Astrocyte of the spinal cord (primary cell): ENCODE results near the gene LRRC4.

Experiments used
- DNase-seq: peaks from one replicate; pipeline ENCODE4 v3.0.0; 2011; ENCODE audit warnings: low read depth, low spot score
- H3K4me3 ChIP-seq: 2 replicates; pipeline ENCODE4 v1.5.1; 2011; ENCODE audit warnings: low read depth, mild to moderate bottlenecking, low read length, moderate library complexity
- CTCF ChIP-seq: IDR thresholded peaks from 2 replicates; pipeline ENCODE4 v1.5.1; 2012; ENCODE audit warnings: low read depth, mild to moderate bottlenecking, low read length, inconsistent platforms
- in situ Hi-C: cut with HindIII; loops from 2 replicates; pipeline ENCODE4 v1.10.0; 2017; ENCODE audit warnings: low sequenced_read_pairs

Gene LRRC4

GRCh38 chr7:127996253-127997071 lies 34.8 kb downstream of the LRRC4 start:
- no peak for TF ChIP-seq CTCF

GRCh38 chr7:127995881-127996215 lies 35.4 kb downstream of the LRRC4 start:
- in situ Hi-C loops: no loop called here
- DNase-seq: no peak
- no peak overlapping the region for H3K4me3 ChIP-seq
- no peak for TF ChIP-seq CTCF

More at GRCh38 chr7:127996253-127997071, 34.8 kb downstream of the LRRC4 start:
- in situ Hi-C loops: no loop called here
- no peak overlapping the region for H3K4me3 ChIP-seq
- no peak for DNase-seq

- peak; percentile 68 for DNase-seq
- in situ Hi-C loops: no loop called here
- H3K4me3 ChIP-seq: no peak overlapping the region
- no peak for TF ChIP-seq CTCF
These were observed 35.9 kb downstream of the LRRC4 start for GRCh38 chr7:127995156-127995880.

GRCh38 chr7:127993987-127994386 lies 37.2 kb downstream of the LRRC4 start:
- TF ChIP-seq CTCF: no peak
- in situ Hi-C loops: no loop called here

GRCh38 chr7:127993317-127993716 lies 37.9 kb downstream of the LRRC4 start:
- H3K4me3 ChIP-seq: no peak overlapping the region
- no peak for TF ChIP-seq CTCF
- DNase-seq: no peak
- in situ Hi-C loops: no loop called here

More at GRCh38 chr7:127993987-127994386, 37.2 kb downstream of the LRRC4 start:
- DNase-seq: no peak
- no peak overlapping the region for H3K4me3 ChIP-seq

GRCh38 chr7:127988751-127989150 lies 42.5 kb downstream of the LRRC4 start:
- in situ Hi-C loops: no loop called here
- TF ChIP-seq CTCF: no peak
- no peak for DNase-seq
- no peak overlapping the region for H3K4me3 ChIP-seq
